ENCODE measurements around the gene DEXI.

GRCh38 chr16:10930755-10931093, 11.5 kb downstream of the DEXI start:
- TF ChIP-seq EZH2 (IDR thresholded peaks at IDR 0.05) (no peak), POLR2AphosphoS5 (IDR thresholded peaks at IDR 0.05; ENCODE audit: borderline replicate concordance, low read depth, low read length) (no peak), FOXP2 (optimal IDR thresholded peaks at IDR 0.05; ENCODE audit: control extremely low read depth, extremely low read length, insufficient read depth) (no peak)
